A549 (cell line): ENCODE measurements around the gene MYO7A.

Source experiments
- CHD2 ChIP-seq: fragments of 150-350 bp; IDR thresholded peaks from 2 replicates; pipeline ENCODE4 v1.6.1; 2014; ENCODE audit warnings: low read length; ENCODE audit not compliant: partially characterized antibody
- POLR2A ChIP-seq: IDR thresholded peaks from 2 replicates; pipeline ENCODE4 v1.6.1; 2012; ENCODE audit warnings: mild to moderate bottlenecking, low read length
- TF ChIP-seq, protein P1 (sequence below): fragments of 200-600 bp; sonication (generic); IDR thresholded peaks from 2 replicates; pipeline ENCODE4 v1.6.1; 2016; ENCODE audit warnings: antibody characterized with exemption, mild to moderate bottlenecking, moderate library complexity

DNA sequence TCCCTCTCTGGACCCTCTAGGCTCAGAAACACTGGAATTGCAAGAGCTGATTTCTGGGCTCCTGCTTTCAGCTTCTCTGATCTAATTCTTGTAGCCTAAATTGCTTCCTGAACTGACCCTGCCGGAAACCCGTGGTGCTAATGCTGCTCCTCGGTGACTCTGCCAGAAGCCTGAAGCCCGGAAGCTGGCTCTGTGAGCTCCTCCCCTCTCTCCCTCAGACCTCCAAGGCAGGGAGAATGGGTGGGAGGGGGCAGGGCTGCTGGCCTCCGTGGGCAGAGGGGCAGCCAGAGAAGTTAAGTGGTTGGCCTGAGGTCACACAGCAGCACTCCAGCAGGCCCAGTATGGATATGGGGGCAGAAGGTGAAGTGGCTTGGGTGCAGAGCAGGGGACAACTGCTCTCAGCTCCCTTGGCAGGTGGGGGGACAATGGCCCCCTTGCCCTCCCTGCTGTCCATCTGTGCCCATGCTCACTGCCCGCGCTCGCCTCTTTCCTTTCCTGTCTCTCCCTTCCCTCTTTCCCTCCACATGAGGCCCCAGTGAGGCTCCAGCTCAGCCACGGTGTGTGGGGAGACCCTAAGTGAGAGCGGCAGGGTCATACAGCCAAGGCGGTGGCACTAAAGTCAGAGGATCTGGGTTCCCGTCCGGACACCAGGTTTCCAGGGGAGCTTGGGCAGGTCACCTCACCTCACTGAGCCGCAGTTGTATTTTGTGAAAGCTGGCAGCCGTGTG lies 45.0 kb upstream of the MYO7A start:
- TF ChIP-seq CHD2 (no peak), POLR2A (no peak)
- TF ChIP-seq, protein P1, sequence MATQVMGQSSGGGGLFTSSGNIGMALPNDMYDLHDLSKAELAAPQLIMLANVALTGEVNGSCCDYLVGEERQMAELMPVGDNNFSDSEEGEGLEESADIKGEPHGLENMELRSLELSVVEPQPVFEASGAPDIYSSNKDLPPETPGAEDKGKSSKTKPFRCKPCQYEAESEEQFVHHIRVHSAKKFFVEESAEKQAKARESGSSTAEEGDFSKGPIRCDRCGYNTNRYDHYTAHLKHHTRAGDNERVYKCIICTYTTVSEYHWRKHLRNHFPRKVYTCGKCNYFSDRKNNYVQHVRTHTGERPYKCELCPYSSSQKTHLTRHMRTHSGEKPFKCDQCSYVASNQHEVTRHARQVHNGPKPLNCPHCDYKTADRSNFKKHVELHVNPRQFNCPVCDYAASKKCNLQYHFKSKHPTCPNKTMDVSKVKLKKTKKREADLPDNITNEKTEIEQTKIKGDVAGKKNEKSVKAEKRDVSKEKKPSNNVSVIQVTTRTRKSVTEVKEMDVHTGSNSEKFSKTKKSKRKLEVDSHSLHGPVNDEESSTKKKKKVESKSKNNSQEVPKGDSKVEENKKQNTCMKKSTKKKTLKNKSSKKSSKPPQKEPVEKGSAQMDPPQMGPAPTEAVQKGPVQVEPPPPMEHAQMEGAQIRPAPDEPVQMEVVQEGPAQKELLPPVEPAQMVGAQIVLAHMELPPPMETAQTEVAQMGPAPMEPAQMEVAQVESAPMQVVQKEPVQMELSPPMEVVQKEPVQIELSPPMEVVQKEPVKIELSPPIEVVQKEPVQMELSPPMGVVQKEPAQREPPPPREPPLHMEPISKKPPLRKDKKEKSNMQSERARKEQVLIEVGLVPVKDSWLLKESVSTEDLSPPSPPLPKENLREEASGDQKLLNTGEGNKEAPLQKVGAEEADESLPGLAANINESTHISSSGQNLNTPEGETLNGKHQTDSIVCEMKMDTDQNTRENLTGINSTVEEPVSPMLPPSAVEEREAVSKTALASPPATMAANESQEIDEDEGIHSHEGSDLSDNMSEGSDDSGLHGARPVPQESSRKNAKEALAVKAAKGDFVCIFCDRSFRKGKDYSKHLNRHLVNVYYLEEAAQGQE, result no peak
